GM12878 (cell line): ENCODE measurements around the gene FTO. TPM values are rescaled to one million over a fixed set of nuclear protein-coding genes. Genes with fewer than 3 reads are reported as not detected.

Source experiments
- ATAC-seq: fragments of 200-7000 bp; cut with Tn5 transposase; 3 replicates; pipeline ENCODE4 v1.9.1; 2020; ENCODE audit warnings: mild to moderate bottlenecking, moderate library complexity
- BruUV-seq: library from RNA; stranded (reverse); fragments of 400-500 nt; replicated peaks from 2 replicates; lab custom pipeline; 2021; lab: Mats Ljungman, UMichigan
- CTCF ChIA-PET: fragments of 300-600 bp; sonication (Branson Sonifier 250); formaldehyde crosslinking; extraction: SDS; loops from one replicate; lab custom pipeline; 2021; ENCODE audit warnings: inconsistent platforms; lab: Yijun Ruan, JAX
- POLR2A ChIA-PET: fragments of 350-600 bp; formaldehyde crosslinking; extraction: SDS; loops from one replicate; lab custom pipeline; 2021; ENCODE audit warnings: inconsistent platforms; lab: Charles Lee
- RAD21 ChIA-PET: fragments of 300-600 bp; sonication (Branson Sonifier 250); formaldehyde crosslinking; loops from one replicate; lab custom pipeline; 2023; ENCODE audit warnings: antibody characterized with exemption; ENCODE audit not compliant: unreplicated experiment; lab: Charles Lee
- SMC1A ChIA-PET: fragments of 300-600 bp; sonication (Branson Sonifier 250); formaldehyde crosslinking; loops from one replicate; lab custom pipeline; 2023; ENCODE audit not compliant: unreplicated experiment, uncharacterized antibody; lab: Charles Lee
- DNase-seq: peaks from one replicate; pipeline ENCODE4 v3.0.0-alpha.2; 2011; ENCODE audit warnings: low read depth, low spot score
- FAIRE-seq: peaks from 3 replicates; lab custom pipeline; 2011; peaks lifted over from hg19 to GRCh38; lab: Jason Lieb, UNC
- H2AFZ ChIP-seq: 2 replicates; pipeline ENCODE4 v1.6.0; 2011; ENCODE audit warnings: low read depth, low read length, control low read depth; ENCODE audit not compliant: control insufficient read depth
- H3K27ac ChIP-seq: 2 replicates; pipeline ENCODE4 v1.5.1; 2011; ENCODE audit warnings: control low read depth; ENCODE audit not compliant: control insufficient read depth, insufficient read depth
- H3K27me3 ChIP-seq, 2 experiments: replicated peaks in 1 of 2; 2 replicates each; pipeline versions ENCODE4 v1.6.0 to v1.6.1; 2011; ENCODE audit warnings: low read length in 1 of 2; ENCODE audit not compliant: control insufficient read depth in 2 of 2, insufficient read depth in 2 of 2
- H3K36me3 ChIP-seq, 2 experiments: 2 replicates each; pipeline ENCODE4 v1.5.1; 2011; ENCODE audit warnings: low read length in 1 of 2; ENCODE audit not compliant: control insufficient read depth in 2 of 2, insufficient read depth in 2 of 2
- H3K4me1 ChIP-seq: 2 replicates; pipeline ENCODE4 v1.6.1; 2011; ENCODE audit warnings: mild to moderate bottlenecking, low read length, moderate library complexity, mixed read lengths; ENCODE audit not compliant: control insufficient read depth, insufficient read depth
- H3K4me2 ChIP-seq: 2 replicates; pipeline ENCODE4 v1.6.0; 2011; ENCODE audit warnings: control low read depth; ENCODE audit not compliant: control insufficient read depth, insufficient read depth
- H3K4me3 ChIP-seq: fragments of 200-600 bp; sonication (generic); 2 replicates; pipeline ENCODE4 v1.5.1; 2016
- H3K79me2 ChIP-seq: 2 replicates; pipeline ENCODE4 v1.6.0; 2011; ENCODE audit warnings: low read length; ENCODE audit not compliant: control insufficient read depth, insufficient read depth
- H3K9ac ChIP-seq: 2 replicates; pipeline ENCODE4 v1.8.0; 2011; ENCODE audit warnings: low read length, control low read depth, mixed read lengths; ENCODE audit not compliant: control insufficient read depth, insufficient read depth
- H3K9me3 ChIP-seq: replicated peaks from 3 replicates; pipeline ENCODE4 v1.5.1; 2011; ENCODE audit warnings: mild to moderate bottlenecking, low read length; ENCODE audit not compliant: control insufficient read depth, insufficient read depth
- H4K20me1 ChIP-seq: 2 replicates; pipeline ENCODE4 v1.6.0; 2011; ENCODE audit not compliant: control insufficient read depth, insufficient read depth
- ATF7 ChIP-seq: fragments of 450-650 bp; IDR thresholded peaks from 2 replicates; pipeline ENCODE4 v1.6.1; 2016; ENCODE audit warnings: low read depth, mild to moderate bottlenecking
- BACH1 ChIP-seq: fragments of 450-650 bp; IDR thresholded peaks from 2 replicates; pipeline ENCODE4 v1.6.1; 2017; ENCODE audit warnings: mild to moderate bottlenecking, borderline replicate concordance
- GABPA ChIP-seq: IDR thresholded peaks from 2 replicates; pipeline ENCODE4 v1.6.1; 2014; ENCODE audit warnings: antibody characterized with exemption, low read depth, mild to moderate bottlenecking, inconsistent platforms
- IRF3 ChIP-seq: fragments of 450-650 bp; IDR thresholded peaks from 2 replicates; pipeline ENCODE4 v1.6.1; 2014; ENCODE audit warnings: mild to moderate bottlenecking
- LARP7 ChIP-seq: fragments of 450-650 bp; IDR thresholded peaks from 2 replicates; pipeline ENCODE4 v1.6.1; 2017; ENCODE audit warnings: mild to moderate bottlenecking
- MTA2 ChIP-seq: fragments of 450-650 bp; IDR thresholded peaks from 2 replicates; pipeline ENCODE4 v1.6.1; 2016; ENCODE audit warnings: low read depth, mild to moderate bottlenecking, moderate library complexity
- PML ChIP-seq: IDR thresholded peaks from 2 replicates; pipeline ENCODE4 v1.6.1; 2012; ENCODE audit warnings: low read length, inconsistent platforms
- SIN3A ChIP-seq: IDR thresholded peaks from 2 replicates; pipeline ENCODE4 v1.6.1; 2012; ENCODE audit warnings: low read depth, low read length, improper control_type of control experiment
- TBL1XR1 ChIP-seq: IDR thresholded peaks from 2 replicates; pipeline ENCODE4 v1.6.1; 2012; ENCODE audit warnings: low read depth, low read length, improper control_type of control experiment
- YBX1 ChIP-seq: fragments of 450-650 bp; IDR thresholded peaks from 2 replicates; pipeline ENCODE4 v1.6.1; 2016; ENCODE audit warnings: antibody characterized with exemption
- ZSCAN29 ChIP-seq: fragments of 450-650 bp; IDR thresholded peaks from 2 replicates; pipeline ENCODE4 v1.6.1; 2017; ENCODE audit warnings: mild to moderate bottlenecking, moderate library complexity
- WGBS: methylation state at CpG from one replicate; pipeline ENCODE4 v1.1.6; 2016; ENCODE audit warnings: low lambda C conversion rate; ENCODE audit not compliant: insufficient replicate concordance, insufficient coverage; ENCODE audit errors: missing lambda C conversion rate; 5-methylcytosine and 5-hydroxymethylcytosine counted together
- in situ Hi-C: fragments of 300-500 bp; cut with MboI; formaldehyde crosslinking; loops from 9 replicates; pipeline ENCODE4 v1.14.3; 2018; ENCODE audit warnings: mixed read lengths
- intact Hi-C: fragments of 100-400 bp; cut with micrococcal nuclease; formaldehyde crosslinking; loops from one replicate; pipeline ENCODE4 v1.14.2; 2022; ENCODE audit not compliant: unreplicated experiment
- polyA plus RNA-seq, 11 experiments: library from polyadenylated mRNA; depleted of rRNA in 4 of 11; unstranded in 6 of 11; stranded (reverse) in 5 of 11; fragments of >200 nt; fragmentation: Nextera tagmentation in 4 of 11; fragmentation: Illumina TruSeq in 1 of 11; extraction: Ambion mirVana in 4 of 11; extraction: Trizol in 1 of 11; gene quantifications; 1 replicate in 1 of 11; 2 replicates in 10 of 11; pipeline versions ENCODE4 v1.2.1 to v1.2.3, GENCODE V29; 2011 to 2016; ENCODE audit warnings: inconsistent platforms in 2 of 11, missing spikeins in 2 of 11, low read depth in 1 of 11
- total RNA-seq, 4 experiments: library from RNA; depleted of rRNA in 3 of 4; stranded (reverse); fragments of >200 nt in 3 of 4; fragmentation: Illumina TruSeq in 1 of 4; extraction: Trizol in 1 of 4; gene quantifications; 2 replicates each; pipeline versions ENCODE4 v1.2.1 to v1.2.3, GENCODE V29; 2013 to 2021

Gene FTO
- total and polyA plus RNA-seq, 10 of the 15 experiments (the other 5 are each of a cell fraction or from before 2014, with no cell fraction given) = 20.1 to 55.0 (median 47.0) TPM

GRCh38 chr16:54031107-54031760, 327.3 kb downstream of the FTO start:
- Histone ChIP-seq H2AFZ (no peak overlapping the region), H3K9me3 (peaks cover 3% of the 10 kb centered on the region; the same call in 2 of the 3 replicates)
- no TSS peak for BruUV-seq
- 87% methylated on average over 5 of the region's 5 CpGs for WGBS
- TF ChIP-seq BACH1 (no peak), ATF7 (no peak), MTA2 (no peak), IRF3 (no peak), SIN3A (no peak), YBX1 (no peak), GABPA (no peak), ZSCAN29 (no peak), TBL1XR1 (no peak), LARP7 (no peak), PML (no peak)
- TF ChIP-seq, all 136 proteins: peak for 0
- in situ Hi-C loops = no loop called here
- no peak overlapping the region for H3K4me2 ChIP-seq
- H3K4me1 ChIP-seq = no peaks in the 10 kb centered on the region
- H3K9ac ChIP-seq = no peak overlapping the region
- H3K79me2 ChIP-seq = no peaks in the 10 kb centered on the region
- no peak overlapping the region for H3K27ac ChIP-seq
- H4K20me1 ChIP-seq = no peaks in the 10 kb centered on the region
- ChIA-PET RAD21 (no interaction called here), SMC1A (no interaction called here), CTCF (no interaction called here), POLR2A (no interaction called here)
- FAIRE-seq = no peak
- no peak for ATAC-seq
- intact Hi-C loops = no loop called here
- no peaks in the 10 kb centered on the region for H3K36me3 ChIP-seq
- no peaks in the 10 kb centered on the region for H3K27me3 ChIP-seq
- H3K4me3 ChIP-seq = no peak overlapping the region
- no peak for DNase-seq
